Cortex of kidney (tissue), 1 donor: Measurements from ENCODE around the gene PNPLA3.

Experiments used
- DNase-seq: peaks from one replicate; lab custom pipeline; 2025; lab: John Stamatoyannopoulos, UW

The PNPLA3 gene

GRCh38 chr22:43924877-43925276, 1.3 kb downstream of the PNPLA3 start:
- DNase-seq = no peak

- no peak for DNase-seq
These were observed 2.1 kb downstream of the PNPLA3 start for GRCh38 chr22:43925433-43926348.

DNA sequence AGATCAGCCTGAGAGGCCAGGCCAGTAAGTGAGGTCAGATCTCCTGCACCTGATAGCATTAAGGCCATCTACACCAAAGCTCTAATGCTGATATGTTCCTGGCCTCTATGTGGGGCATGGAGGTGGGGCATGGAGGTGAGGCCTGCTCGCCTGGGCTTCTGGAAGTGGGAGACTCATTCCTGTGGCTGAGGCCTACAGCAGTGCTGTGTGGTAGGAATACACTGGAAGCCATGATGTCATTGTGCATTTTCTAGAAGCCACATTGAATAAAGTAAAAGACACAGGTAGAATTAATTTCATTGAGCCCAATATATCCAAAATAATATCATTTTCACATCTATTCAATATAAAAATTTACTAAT, 2.7 kb downstream of the PNPLA3 start:
- no peak for DNase-seq

- no peak for DNase-seq
These were observed 4.9 kb downstream of the PNPLA3 start for GRCh38 chr22:43928468-43928867.

DNA sequence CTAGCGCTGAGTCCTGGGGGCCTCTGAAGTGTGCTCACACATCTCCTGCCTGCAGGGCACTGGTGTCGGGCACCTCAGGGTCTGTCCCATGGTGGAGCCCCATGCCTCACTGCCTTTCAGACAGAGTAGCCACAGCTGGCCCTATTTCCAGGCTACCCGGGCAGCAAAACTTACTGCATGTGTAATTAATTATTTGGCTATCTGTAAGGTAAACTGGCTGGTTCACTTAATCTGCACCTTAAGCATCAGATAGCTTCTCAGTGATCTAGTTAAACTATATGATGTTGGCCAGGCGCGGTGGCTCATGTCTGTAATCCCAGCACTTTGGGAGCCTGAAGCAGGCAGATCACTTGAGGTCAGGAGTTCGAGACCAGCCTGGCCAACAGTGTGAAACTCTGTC, 5.3 kb downstream of the PNPLA3 start:
- no peak for DNase-seq

- no peak for DNase-seq
These were observed 8.2 kb downstream of the PNPLA3 start for GRCh38 chr22:43931771-43932170.

DNA sequence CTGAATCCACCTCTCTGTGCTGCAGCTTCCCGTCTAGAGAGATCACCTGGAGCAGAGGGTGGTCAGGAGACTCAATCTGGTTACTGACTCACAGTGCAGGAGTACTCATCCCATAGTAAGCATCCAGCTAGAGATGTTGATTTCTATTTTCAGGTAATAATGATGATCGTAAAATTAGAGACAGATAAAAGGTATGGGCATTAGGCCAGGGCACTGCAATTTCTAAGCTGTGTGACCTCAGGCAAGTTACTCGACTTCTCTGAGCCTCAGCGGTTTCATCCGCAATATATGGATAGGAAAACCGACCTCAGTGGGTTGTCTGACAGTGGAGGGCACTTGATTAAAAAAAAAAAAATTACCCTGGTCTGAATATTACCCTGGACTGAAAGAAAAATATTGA, 17.8 kb downstream of the PNPLA3 start:
- DNase-seq = no peak

GRCh38 chr22:43944670-43945430, 21.2 kb downstream of the PNPLA3 start:
- no peak for DNase-seq

DNA sequence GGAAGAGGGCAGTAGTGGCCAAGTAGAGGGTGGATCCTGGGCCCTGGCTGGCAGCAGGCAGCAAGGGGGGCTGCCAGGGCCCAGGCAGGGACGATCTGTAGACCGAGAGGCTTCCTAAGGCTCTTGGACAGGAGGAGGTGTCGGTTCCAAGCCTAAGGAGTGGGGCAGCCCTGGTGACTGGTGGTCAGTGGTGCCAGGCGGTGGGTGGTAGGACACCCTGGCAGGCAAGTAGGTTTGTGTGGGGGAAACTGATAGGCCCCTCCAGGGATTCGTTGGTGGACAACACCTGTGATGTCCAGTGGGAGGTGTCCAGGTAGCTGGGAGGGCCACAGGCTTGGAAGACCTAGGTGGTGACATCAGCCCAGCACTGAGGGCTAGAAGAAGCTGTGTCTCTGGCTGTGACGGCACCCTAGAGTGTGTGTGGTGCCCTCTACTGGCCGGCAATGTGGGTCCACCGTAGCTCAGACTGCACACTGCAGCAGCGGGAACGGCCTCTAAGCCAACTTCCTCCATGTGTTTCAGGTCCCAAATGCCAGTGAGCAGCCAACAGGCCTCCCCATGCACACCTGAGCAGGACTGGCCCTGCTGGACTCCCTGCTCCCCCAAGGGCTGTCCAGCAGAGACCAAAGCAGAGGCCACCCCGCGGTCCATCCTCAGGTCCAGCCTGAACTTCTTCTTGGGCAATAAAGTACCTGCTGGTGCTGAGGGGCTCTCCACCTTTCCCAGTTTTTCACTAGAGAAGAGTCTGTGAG, 22.2 kb downstream of the PNPLA3 start:
- no peak for DNase-seq

- DNase-seq = no peak
These were observed 22.7 kb downstream of the PNPLA3 start for GRCh38 chr22:43946384-43946667.

GRCh38 chr22:43948836-43949406, 25.3 kb downstream of the PNPLA3 start:
- DNase-seq = no peak

- DNase-seq = no peak
These were observed 27.8 kb downstream of the PNPLA3 start for GRCh38 chr22:43951391-43951790.

- no peak for DNase-seq
These were observed 28.4 kb downstream of the PNPLA3 start for GRCh38 chr22:43951966-43952365.

DNA sequence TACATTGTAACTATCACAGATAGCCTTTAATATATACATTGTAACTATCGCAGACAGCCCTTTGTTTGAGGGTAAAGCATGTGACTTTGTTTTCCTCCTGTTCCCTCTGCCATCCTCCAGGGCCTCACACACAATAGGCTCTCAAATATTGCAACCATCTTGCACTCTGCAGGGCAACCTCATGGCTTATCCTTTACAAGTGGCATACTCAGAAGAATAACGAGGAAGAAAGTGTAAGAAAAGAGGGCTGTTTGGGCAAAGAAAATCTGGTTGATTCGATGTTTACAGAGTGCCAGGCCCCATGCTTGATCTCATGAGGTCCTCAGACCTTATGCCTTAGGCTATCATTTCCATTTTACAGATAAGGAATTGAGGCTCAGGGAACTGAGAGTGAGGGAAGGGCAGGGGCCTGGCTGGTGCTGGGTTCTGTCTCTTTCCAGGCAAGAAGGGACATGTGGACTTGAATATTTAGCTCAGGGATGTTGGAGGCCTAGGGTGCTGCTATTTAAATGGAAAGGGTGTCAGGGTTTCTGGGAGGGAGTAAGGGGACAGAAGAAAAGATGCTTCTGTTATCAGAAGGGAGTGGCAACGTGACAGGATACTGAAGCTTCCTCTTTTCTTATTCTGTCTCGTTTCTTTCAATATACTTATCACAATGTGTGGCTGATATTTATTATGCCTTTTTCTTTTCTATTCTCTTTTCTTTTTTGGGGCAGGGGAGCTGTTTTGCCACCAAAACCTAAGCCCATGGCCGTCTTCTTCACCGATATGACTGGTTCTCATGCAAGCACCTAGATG, 30.6 kb downstream of the PNPLA3 start:
- no peak for DNase-seq

DNA sequence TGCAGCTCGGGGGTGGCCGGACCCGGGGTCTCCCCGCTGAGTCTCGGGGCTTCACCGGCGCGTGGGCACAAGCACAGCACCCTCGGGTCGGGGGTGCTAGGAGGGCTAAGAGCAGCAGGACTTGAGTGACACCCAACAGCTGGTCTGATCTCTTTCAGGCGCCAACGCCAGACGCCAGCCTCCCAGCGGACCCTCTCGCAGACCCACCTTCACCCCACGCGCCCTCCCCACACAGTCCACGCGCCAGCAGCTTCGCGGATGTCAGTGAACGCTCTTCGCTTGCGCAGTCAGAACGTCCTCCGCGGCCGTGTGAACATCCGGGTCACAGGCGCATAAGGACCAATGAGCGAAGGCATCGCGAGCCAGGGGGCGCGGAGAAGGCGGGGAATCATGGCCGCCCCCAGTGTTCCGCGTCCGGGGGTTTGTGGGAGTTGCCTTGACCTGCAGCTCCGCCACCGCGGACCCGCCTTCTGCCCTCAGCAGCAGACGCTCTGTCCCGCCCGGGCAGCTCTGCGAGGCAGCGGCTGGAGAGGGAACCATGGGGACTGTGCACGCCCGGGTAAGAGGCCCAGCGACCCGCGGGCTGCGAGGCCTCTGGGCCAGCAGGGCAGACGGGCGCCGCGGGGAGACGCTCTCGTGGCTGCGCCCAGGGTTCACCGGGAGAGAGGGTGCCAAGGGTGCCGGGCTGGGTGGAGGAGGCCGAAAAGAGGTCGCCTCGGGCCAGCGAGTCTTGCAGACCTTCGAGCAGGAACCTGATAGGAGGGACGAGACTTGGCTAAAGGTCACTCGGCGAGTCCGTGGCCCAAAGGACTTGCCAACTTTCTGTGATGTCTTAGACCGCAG, 31.7 kb downstream of the PNPLA3 start, which contains the start of gene SAMM50:
Gene SAMM50, plus strand, starts transcription at position 403 of the 843 bp plus-strand sequence. Its CDS starts 136 bp downstream, at position 539.
- DNase-seq = peak; percentile 46

DNA sequence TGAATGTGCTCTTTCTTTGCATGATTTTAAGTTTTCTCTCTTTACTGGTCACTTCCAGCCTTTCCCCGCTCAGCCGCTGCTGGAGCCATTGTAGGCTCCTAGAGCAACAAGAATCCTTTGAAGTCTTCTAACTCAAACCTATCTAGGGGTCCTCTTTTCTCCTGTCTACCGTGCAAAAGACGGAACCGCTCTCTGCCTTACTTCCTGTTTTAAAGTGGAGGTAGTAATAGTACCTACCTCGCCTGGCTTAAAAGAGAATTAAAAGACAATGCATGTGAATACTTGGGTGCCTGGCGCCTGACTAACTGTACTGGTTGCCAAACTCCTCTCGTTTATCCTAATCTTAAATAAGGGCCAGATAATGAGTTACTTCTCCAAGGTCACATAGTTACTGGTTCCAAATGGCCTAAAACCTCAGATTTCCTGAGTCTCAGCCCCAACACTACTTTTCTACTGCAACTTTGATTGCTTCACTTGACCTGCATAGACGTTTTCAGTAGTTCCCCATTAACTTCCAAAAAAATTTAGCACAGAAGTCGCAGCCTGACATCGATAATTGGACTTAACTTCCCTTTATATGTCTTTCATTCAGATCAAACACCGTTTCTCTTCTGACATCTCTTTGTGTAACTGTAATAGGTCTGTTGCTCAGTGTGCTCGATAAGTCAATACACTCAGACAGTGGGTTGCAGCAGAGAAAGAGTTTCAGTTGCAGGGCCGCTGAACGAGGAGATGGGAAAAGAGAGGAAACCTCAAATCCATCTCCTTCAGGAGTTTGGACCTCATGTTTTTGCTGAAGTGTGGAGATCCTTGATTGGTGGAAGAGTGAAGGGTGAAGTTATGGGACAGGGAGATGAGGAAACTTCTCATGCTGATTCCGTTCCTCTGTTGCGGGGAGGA, 32.5 kb downstream of the PNPLA3 start:
- DNase-seq = no peak

- DNase-seq = no peak
These were observed 33.3 kb downstream of the PNPLA3 start for GRCh38 chr22:43956805-43957463.

- DNase-seq = no peak
These were observed 34.3 kb downstream of the PNPLA3 start for GRCh38 chr22:43957871-43958270.

- no peak for DNase-seq
These were observed 40.8 kb downstream of the PNPLA3 start for GRCh38 chr22:43964314-43964857.
